LHCN-M2 (cell line): ENCODE data around the gene C1orf174. TPM values are rescaled to one million over a fixed set of nuclear protein-coding genes. Genes with fewer than 3 reads are reported as not detected.

ENCODE experiments used
- DNase-seq: peaks from one replicate; pipeline ENCODE4 v3.0.0-alpha.2; 2012; ENCODE audit warnings: low read depth
- total RNA-seq: library from RNA; depleted of rRNA; stranded (reverse); fragments of >200 nt; gene quantifications from 2 replicates; pipeline ENCODE4 v1.2.3, GENCODE V29; 2014

The C1orf174 gene
- total RNA-seq, 1 experiment from 2014 or later, result 31.8 TPM

DNA sequence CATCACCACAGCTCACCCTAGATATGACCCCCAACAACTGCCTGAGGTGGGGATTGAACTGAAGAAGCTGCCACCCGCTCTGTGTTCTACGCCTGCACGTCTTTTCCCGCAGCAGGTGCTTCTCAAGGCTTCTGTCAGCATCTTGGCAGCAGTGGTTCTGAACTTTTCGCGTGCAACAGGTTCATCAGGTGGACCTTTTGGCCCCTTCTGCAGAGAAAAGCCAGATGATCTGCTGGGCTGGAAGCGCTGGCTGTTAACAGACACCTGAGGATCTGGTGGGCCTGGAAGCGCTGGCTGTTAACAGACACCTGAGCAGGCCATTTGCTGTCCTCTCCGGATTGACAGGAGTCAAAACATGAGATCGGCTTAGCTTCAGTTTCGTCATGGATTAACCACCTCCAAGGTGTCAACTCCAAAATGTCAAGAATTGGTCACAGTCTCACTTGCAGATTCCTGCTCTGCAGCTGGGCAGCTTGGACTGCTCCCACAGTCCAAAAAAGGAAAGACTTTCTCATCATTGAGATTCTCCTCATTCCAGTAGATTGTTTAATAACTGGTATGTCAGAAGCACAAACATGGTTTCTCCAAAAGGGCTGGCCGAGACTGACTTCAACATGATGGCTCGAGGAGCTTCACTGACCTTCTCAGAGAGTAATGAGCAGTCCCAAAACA is 4.7 kb downstream of the C1orf174 start:
- no peak for DNase-seq

DNA sequence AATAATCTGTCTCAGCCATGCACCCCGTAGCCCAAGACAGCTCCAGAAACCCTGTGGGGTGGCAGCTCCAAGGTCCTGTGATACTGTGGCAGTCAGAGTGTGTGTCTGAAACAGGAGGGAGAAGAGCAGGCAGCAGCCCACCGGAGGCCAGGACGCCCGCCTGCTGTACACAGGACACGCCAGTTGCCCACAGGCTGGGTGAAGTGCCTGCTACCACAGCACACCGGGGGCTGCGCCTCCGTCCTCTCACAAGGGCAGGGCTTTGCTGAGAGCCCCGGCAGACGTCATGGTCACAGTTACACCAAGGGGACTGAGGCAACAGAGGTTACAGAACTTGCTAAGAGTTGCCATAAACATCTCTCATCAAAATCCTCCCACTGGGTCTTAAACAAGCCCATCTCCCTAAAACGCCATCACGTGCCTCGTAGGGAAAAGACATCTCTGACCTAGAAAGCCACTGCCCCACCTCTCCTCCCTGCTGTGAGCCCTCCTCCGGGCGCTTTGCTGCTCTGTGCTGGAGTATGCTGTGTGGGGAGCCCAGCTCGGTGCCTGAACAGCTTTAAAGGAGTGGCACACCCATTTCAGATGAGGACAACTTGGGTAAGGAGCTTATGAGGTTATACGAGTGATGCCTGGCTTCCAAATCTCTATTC is 5.3 kb downstream of the C1orf174 start:
- no peak for DNase-seq

DNA sequence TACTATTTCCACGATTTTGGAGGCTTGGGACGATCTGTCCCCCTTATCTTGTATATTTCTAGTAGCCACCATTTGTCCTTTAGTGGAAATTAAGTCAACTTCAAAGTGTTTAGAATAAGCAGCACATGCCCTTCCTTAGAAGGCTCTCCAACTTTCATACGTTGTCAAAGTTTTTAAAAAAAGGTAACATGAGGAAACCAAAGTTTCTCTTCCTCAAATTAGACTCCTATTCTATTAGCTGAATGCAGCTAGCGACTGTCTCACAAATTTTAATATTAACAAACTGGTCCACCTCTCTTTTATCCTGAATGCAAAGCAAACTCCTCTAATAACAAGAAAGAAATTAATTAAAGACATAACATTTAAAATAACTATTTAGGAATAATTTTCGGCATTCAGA is 6.9 kb downstream of the C1orf174 start:
- DNase-seq, result no peak

DNA sequence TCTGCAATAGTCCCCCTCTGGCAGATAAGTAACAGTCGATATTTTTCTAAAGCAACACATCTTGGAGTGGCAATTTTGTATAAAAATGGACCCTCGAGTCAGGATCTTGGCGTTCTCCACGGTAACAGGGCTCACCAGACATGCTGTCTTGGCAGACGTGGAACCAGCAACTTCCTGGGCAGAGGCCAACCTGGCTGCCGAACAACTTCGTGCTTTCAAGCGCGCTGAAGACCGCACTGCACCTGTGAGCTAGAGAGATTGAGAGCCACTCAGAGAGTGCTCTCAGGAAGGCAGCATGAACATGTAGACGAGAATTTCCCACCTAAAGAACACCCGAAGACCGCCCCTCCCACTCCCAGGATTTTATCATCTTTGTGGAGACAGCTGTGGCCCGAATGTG is 7.3 kb downstream of the C1orf174 start:
- no peak for DNase-seq

DNA sequence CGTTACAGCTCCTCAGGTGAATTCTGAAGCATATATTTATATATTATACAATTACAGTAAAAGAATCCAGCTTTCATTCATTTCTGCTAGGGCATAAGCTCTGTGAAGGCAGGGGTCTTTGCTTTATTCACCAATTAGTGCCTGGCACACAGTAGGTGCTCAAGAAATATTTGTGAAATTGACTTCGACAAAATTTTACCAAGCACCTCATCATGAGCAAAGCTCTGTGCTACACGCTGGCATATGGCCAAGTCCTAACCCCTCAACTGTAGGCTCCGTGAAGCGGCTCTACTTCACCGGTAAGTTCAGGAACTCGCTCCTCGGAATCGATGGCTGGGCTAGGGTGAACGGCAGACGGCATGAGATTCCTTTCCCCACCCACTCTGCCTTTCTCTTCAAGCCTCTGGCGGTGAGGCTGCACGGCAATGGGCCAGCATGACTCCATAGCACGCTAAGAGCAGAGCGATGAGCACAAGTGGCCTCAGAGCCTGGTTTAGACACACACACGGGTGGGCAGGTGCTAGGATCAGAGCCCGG is 8.7 kb downstream of the C1orf174 start:
- DNase-seq, result no peak

DNA sequence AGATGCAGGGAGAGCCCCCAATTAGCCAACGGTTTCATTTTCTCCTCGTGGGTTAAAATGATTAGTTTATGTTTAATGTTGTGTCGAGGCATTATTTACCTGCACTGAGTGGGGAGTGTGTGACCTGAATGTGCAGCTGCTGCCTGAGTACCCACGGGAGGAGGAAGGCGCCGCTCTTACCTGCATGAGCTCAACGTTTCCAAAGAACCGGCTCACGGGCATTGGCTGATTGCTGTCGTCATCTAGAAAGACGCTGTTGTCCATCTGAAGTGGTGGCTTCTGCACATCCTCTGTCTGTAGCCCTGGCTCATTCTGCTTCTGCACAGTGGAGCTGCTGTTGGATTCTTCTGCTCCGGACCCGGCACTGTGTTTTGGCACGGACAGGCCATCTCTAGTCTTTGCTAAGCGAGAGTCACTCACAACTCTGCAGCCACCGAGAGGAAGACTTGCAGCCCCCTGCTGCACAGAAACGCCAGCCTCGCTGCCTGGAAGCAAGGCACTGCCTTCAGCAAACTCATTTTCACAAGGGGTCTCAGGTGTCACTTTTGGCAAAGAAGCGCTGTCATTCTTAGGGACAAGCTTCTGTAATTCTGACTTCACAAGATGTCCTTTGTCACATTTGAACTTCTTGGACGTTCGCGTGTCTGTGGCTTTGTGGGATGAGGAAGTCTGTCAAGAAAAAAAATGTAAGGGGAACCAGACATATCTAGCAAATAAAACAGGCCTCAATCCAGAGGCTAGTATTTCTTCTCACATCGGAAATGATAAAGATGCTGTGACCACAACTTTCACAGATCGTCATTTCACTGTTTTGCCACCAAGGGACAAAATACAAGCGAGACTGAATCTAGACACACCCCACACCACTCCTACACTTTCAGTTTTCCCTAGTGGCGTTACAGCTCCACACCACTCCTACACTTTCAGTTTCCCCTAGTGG is 9.4 kb downstream of the C1orf174 start:
- no peak for DNase-seq

DNA sequence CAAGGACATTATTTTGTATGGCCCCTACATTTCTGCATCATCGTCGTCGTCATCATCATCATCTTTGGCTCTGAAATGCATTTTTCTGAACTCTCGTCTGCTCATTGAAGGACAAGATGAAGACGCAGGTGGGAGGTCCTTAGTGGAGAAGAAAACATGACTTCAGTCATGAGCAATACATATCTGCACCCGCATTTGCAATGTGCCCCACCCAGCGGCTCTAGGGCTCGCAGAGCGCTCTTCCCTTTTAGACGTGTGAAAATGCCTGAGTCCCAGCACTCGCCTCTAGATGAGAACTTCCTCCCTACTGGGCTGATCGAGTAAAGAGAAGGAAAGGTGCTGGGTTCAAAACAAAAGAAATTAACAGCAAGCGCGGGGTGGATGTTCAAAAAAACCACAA is 10.1 kb downstream of the C1orf174 start:
- no peak for DNase-seq

DNA sequence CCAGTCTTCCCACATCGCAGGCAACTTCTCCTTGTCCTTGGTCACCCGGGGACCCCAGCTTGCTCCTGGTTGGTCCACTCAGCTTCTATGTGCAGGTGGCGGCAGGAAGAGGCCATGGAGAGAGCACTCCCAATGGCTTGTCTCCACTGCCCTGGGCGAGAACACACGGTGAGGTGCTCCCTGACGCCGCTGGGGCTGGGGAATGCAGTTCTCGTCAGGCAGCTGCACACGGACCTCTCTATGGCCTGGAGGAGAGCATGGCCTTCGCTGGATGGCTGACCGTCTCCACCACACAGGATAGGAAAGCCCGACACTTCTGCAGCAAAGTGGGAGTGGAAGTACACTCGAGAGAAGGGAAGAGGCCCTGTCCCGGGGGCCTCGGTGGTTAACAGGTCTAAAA is 11.8 kb downstream of the C1orf174 start:
- no peak for DNase-seq

DNA sequence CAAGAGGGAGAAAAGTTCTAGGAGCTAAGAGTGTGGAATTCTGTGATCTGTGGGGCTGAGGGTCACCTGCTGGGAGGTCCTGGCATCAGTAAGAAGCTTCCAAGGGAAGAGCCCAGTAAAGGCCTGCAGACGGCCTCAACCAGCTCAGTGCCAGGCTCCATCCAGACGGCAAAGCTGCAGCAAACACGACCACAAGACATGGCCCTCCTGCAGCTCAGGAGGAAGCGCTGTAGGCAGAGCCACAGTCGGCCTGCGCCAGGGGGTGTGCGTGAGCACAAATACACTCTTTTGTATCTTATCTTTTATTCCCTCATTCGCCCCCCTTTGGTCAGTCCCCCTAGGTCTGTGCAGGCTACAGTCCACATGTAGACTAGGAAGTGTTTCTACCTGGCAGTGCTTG is 13.4 kb downstream of the C1orf174 start:
- DNase-seq, result no peak

DNA sequence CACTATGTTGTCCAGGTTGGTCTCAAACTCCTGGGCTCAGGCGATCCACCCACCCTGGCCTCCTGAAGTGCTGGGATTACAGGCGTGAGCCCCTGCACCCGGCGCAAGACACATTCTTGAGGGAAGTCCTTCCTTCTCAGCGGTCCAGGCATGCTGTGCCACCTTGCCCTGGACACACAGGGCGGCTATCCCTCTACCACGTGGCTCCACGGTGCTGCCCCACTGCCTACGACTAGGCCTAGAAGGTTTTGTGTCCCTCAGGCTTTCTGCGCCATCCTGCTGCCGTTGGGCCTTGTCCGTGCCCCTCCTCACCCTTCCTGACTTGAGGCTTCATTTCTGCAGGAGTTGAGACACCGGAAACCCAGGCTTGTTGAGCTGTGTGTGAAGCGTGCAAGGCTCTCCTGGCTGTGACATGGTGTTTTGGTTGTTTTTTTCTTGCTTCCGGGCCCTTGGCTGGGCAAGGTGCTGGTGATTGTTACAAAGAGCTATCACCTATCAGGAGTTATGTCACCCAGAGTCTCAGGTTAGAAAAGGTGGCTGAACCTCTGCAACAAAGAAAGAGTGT is 13.9 kb downstream of the C1orf174 start:
- DNase-seq, result no peak

DNA sequence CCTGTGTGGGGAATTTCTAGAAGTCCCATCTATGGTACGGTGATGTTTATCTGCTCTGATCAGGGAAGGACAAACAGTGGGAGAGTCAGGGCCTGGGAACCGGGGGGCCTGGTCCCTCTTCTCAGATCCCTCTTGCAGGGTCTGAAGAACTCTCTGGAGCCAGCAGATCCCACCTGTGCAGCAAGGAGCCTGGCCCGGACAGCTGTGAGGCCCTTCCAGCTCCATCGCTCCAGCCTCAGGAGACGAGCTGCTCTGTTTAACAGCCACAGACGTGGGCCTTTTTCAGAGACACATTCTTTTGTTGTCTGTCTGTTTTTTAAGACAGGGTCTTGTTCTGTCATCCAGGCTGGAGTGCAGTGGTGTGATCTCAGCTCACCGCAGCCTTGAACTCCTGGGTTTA is 14.5 kb downstream of the C1orf174 start:
- no peak for DNase-seq

DNA sequence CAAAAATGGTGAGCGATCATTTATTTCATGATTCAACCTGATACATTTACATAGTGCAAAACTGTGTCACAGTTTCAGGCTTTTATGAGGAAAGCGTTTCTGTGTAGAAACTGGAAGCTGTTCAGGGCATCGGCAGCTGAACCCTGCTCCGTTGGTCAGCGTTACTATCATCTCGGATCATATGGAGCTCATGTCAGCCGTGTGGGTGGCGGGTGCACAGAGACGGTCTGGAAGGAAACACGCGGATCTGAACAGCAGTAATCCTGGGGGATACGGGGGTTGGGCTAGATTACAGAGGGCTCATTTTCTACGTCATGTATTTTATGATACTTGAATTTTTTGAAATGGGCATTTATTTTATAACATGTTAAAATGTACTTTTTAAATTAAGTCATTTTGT is 15.1 kb downstream of the C1orf174 start:
- DNase-seq, result no peak

DNA sequence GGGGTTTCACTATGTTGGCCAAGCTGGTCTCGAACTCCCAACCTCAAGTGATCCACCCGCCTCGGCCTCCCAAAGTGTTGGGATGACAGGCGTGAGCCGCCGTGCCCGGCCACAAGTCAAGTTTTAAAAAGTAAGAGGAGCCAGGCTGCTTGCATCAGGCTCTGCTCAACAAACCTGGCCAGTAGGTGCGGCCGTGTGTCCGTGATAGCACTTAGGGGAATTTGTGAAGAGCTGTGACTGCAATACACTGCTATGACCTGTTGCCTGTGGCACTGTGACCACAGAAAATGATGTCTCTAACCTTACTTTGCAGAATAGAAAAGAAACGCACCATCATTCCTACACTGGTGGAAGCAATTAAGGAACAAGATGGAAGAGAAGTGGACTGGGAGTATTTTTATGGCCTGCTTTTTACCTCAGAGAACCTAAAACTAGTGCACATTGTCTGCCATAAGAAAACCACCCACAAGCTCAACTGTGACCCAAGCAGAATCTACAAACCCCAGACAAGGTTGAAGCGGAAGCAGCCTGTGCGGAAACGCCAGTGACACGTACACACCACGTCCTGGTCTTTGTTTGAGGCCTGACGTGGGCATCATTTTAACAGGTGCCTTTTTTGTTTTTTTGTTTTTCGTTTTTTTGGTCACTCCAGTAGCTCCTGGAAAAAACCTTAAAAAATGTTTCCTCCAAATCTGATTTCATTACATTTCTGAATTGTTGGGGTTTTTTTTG is 16.7 kb downstream of the C1orf174 start:
- no peak for DNase-seq

DNA sequence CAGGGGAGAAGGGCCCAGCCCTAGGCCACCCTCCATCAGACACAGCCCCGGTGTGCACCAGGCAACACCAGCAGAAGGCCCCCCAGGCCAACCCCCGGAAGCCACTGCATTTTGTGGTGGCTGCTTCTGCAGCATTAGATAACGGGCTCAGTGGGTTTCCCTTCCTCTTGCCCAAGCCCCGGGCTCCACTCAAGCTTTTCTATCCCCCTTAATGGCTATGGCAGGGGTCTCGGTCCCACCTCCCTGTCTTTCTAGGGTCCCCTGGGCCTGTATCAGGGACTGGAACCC is 18.9 kb downstream of the C1orf174 start:
- DNase-seq, result no peak

DNA sequence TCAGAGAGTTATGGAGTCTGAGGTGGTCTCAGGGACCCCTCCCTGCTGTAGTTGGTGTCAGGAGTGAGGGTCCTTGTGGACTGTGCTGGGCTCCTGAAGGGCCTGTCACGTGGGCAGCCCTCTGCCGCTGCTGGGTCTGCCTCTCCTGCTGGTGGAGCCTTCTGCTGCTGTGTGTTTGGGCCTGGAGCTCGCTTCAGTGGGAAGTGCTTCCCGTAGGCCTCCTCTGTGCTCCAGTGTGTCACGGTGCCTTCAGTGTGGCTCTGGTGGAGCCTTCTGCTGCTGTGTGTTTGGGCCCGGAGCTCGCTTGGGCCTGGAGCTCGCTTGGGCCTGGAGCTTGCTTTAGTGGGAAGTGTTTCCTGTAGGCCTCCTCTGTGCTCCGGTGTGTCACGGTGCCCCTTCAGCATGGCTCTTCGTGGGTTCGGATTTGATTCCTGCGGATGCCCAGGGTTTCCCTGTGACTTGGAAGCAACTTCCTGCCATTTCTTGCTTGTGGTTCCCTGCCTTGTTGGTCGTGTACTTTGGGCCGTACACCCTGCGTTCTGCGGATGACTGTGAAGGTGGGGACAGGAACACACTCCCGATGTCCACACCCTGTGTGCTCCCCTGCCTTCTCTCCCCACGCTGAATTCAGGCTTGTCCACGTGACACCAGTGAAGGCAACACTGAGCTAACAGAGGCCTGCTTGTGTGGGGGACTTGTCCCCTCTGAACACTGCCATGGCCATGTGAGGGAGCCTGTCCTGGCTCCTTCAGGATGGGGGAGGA is 19.5 kb downstream of the C1orf174 start:
- DNase-seq, result no peak

DNA sequence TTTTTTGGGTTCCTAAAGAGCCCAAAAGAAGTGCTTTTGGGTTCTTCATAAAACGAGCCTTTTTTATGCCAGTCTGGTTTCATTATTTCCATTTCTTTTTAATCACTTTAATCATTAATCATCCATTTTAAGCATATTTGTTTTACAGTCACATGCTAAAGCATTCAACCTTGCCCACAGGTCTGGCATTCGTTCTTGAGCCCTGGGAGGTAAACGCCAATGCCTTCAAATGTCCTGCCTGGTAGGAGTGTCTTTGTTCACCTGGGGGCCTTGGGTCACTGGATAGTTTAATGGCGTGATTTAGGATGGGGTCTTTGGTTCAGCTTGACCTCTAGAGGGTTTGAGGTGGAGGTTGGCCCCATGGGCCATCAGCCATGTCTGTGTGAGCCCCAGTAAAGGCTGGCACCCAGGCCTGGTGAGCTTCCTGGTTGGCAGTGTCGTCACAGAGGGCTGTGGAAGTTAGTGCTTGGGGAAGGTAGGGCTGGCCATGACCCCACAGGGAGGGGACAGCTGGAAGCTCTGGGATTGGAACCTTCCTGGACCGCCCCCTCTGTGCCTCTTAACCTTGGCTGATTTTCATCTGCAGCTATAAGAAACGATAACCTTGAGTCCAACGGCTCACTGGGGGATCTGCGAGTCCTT is 20.2 kb downstream of the C1orf174 start:
- DNase-seq, result no peak

DNA sequence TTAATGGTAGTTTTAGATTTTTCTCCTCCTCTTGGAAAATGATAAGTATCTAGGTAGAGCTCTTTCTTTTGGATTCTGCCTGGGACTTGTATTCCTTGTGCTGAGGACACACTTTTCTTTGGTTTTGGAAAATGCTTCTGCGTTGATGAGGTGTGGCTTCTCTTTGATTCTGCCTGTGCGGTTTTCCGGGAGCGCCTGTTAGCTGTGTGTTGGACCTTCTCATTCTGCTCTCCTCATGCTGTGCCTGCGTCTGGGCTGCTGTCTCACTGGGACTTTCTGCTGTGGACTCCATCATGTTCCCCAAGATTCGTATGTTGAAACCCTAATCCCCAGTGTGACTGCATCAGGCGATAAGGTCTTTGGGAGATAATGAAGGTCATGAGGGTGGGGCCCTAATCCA is 21.0 kb downstream of the C1orf174 start:
- DNase-seq, result no peak

DNA sequence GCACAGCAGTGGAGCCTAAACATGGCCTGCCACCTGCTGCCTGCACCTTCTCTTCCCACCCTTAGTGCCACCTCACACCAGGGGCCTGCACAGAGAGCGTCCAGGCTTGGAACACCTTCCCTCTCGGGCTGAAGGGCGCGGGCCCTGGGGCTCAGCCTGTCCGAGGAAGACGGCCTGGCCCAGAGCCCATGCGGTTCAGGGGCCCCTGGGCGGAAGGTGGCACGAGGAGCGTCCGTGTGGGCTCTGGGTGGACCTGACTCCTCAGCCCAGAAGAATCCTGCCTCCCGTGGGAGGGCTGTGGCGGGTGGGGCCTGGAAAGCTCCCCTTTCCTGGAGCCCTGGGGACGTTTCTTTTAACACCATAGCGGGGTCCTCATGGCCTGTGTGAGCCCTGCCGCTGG is 23.4 kb downstream of the C1orf174 start:
- DNase-seq, result no peak

DNA sequence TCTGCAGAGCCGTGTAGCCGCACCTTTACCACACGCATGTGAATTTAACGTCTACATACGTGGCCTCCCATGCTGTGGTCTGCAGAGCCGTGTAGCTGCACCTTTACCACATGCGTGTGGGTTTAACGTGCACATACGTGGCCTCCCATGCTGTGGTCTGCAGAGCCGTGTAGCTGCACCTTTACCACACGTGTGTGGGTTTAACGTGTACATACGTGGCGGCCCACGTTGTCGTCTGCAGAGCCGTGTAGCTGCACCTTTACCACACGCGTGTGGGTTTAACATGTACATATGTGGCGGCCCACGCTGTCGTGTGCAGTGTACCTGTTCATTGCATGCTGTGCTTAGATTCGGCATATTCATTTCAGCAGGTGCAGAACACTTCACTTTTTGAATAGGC is 25.3 kb downstream of the C1orf174 start:
- no peak for DNase-seq

DNA sequence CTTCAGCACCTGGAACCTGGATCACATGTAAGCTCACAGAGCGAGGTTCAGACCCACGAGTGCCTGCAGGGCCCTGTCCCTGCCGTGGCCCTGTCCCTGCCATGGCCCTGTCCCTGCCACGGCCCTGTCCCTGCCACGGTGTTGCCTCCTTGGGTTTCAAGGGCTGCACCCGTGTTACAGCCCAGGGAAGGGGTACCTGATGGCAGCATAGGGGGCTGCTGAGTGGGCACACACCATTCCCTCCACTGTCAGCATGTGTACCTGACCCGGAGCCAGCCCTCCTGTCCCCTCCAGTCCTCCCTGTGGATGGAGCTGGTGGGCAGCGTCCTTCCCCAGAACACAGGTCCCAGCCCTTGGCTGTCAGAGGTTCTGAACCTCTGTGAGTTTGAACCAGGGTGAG is 27.5 kb downstream of the C1orf174 start:
- no peak for DNase-seq
